Measurements from ENCODE around the gene CDHR1.

CDHR1 gene

GRCh38 chr10:84241185-84241790, 47.0 kb downstream of the CDHR1 start, which contains the start of gene LRIT1:
LRIT1 (minus strand) TSS chr10:84241546; CDS start chr10:84241439, 107 bp downstream.
- no peak for TF ChIP-seq CTCF (IDR thresholded peaks at IDR 0.05; ENCODE audit: insufficient read depth, low read depth, low read length, missing control alignments)
- H3K4me3 ChIP-seq (ENCODE audit: low read depth, low read length): no peak within 1 kb of the TSS
- no peak for DNase-seq (ENCODE audit: low read depth)

GRCh38 chr10:84243759-84244158, 49.4 kb downstream of the CDHR1 start:
- no peak for TF ChIP-seq CTCF (IDR thresholded peaks at IDR 0.05; ENCODE audit: insufficient read depth, low read depth, low read length, missing control alignments)
- no peak for DNase-seq (ENCODE audit: low read depth)
- H3K4me3 ChIP-seq (ENCODE audit: low read depth, low read length): no peak overlapping the region

GRCh38 chr10:84244651-84245270, 50.4 kb downstream of the CDHR1 start, which contains the start of gene RGR:
RGR (plus strand) TSS chr10:84245053; CDS start chr10:84245091, 38 bp downstream.
- no peak for TF ChIP-seq CTCF (IDR thresholded peaks at IDR 0.05; ENCODE audit: insufficient read depth, low read depth, low read length, missing control alignments)
- H3K4me3 ChIP-seq (ENCODE audit: low read depth, low read length): no peak within 1 kb of the TSS
- no peak for DNase-seq (ENCODE audit: low read depth)

- DNase-seq (ENCODE audit: low read depth): no peak
- no peak for TF ChIP-seq CTCF (IDR thresholded peaks at IDR 0.05; ENCODE audit: insufficient read depth, low read depth, low read length, missing control alignments)
- H3K4me3 ChIP-seq (ENCODE audit: low read depth, low read length): no peak overlapping the region
These were observed 53.2 kb downstream of the CDHR1 start for GRCh38 chr10:84247496-84247895.

- no peak for TF ChIP-seq CTCF (IDR thresholded peaks at IDR 0.05; ENCODE audit: insufficient read depth, low read depth, low read length, missing control alignments)
- H3K4me3 ChIP-seq (ENCODE audit: low read depth, low read length): no peak overlapping the region
- no peak for DNase-seq (ENCODE audit: low read depth)
These were observed 54.5 kb downstream of the CDHR1 start for GRCh38 chr10:84248794-84249193.

- no peak overlapping the region for H3K4me3 ChIP-seq (ENCODE audit: low read depth, low read length)
- TF ChIP-seq CTCF (IDR thresholded peaks at IDR 0.05; ENCODE audit: insufficient read depth, low read depth, low read length, missing control alignments): no peak
- no peak for DNase-seq (ENCODE audit: low read depth)
These were observed 60.5 kb downstream of the CDHR1 start for GRCh38 chr10:84254552-84255478.

Data from GM12865 (cell line).